Stimulated activated CD8-positive, alpha-beta memory T cell treated with anti-CD3 and anti-CD28 coated beads, Interleukin-15, amount 100 ng/mL, for 48 hours (primary cell): ENCODE results near the gene GAK.
"Not testable (repeated sequence)": the region's sequence is repeated elsewhere in the genome, so short reads cannot be mapped to it uniquely, and the experiment has no call there.

ENCODE experiments used
- DNase-seq, 2 donors: peaks; one replicate each; pipeline ENCODE4 v3.0.0-alpha.2; 2020; ENCODE audit warnings: low read depth in 2 of 2

GAK gene

GRCh38 chr4:819401-820229 lies 112.5 kb downstream of the GAK start:
- DNase-seq = no peak

GRCh38 chr4:818106-818921 lies 113.8 kb downstream of the GAK start:
- DNase-seq = no peak

- DNase-seq = no peak
These were observed 116.5 kb downstream of the GAK start for GRCh38 chr4:815464-816146.

DNA sequence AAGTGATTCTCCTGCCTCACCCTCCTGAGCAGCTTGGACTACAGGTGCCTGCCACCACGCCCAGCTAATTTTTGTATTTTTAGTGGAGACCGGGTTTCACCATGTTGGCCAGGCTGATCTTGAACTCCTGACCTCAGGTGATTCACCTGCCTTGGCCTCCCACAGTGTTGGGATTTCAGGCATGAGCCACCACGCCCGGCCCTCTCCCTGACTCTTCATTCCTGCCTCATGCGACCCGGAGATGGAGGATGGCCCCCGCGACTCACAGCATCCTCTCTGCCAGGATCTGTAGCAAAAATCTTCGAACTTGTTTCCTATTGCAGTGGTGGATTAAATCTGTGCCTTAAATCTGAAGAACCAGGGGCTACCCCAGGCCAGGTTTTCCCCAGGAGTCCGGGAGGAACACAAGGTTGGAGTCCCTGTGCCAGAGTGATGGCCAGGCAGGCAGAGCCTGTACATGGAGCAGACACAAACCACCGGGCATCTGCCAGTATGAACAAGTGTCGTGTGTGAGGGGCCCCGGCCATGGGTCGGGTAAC lies 117.7 kb downstream of the GAK start:
- DNase-seq = no peak

GRCh38 chr4:813900-814299 lies 118.2 kb downstream of the GAK start:
- no peak for DNase-seq

DNA sequence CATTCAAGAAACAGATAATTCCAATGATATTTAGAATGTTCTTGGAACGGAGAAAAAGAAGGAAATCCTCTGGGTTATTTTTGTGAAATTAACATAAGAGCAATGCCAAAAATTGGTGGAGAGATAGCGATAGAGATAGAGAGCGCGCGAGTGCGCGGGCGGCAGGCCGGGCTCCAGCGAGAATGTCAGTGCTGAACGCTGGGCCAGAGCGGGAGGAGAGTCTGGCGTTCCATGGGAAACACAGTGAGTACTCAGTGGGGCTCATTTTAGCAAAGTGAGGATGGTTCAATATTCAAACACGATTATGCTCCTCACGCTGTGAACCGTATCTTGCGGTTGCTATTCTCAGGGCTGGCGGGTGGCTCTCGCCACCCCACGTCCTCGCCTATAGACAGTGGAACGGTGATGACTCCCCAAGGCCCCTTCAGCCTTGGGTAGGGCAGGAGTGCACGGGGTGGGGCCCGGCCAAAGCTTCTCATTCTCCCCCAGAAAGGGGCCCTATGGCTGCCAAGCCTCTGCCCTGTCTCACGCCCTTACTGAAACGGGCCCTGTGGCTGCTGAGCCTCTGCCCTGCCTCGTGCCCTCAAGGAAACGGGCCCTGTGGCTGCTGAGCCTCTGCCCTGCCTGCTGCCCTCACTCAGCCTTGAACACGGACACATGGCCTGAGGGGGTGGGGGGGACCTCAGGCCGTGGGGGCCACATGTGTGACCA lies 123.1 kb downstream of the GAK start:
- DNase-seq = no peak

- no peak for DNase-seq
These were observed 124.3 kb downstream of the GAK start for GRCh38 chr4:807792-808191.

GRCh38 chr4:806979-807378 lies 125.1 kb downstream of the GAK start:
- not testable (repeated sequence) for DNase-seq

DNA sequence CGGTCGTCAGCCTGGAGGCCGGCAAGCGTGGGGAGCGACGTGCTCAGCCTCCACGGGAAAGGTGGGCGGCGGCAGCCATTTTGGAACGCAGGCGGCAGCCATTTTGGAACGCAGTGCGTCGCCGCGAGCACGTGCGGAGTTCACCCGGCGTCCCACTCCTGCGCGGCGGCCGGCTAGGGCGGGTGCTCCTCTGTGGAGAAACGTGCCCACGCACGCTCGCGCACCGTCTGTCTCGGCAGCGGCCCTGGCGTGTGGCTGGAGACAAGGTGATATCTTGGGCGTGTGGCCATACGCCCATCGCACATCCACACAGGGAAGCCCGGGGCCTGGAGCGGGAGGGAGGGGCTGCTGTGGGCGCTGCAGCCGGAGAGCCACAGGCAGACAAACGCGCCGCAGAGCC lies 127.3 kb downstream of the GAK start:
- DNase-seq = no peak

GRCh38 chr4:803884-804283 lies 128.2 kb downstream of the GAK start:
- no peak for DNase-seq

GRCh38 chr4:801436-802124 lies 130.5 kb downstream of the GAK start:
- DNase-seq = no peak
